Esophagus squamous epithelium (tissue), 5 donors: Measurements from ENCODE around the gene BRD1. TPM values are rescaled to one million over a fixed set of nuclear protein-coding genes. Genes with fewer than 3 reads are reported as not detected.

Experiments
- DNase-seq: peaks from one replicate; lab custom pipeline; 2025; lab: John Stamatoyannopoulos, UW
- H3K27ac ChIP-seq, 4 donors: fragments of 200-600 bp; sonication (generic); one replicate each; pipeline ENCODE4 v1.5.1; 2016 to 2019; ENCODE audit warnings: mild to moderate bottlenecking in 1 of 4
- H3K27me3 ChIP-seq, 4 donors: fragments of 200-600 bp; sonication (generic); 1 replicate in 3 of 4; 2 replicates in 1 of 4; pipeline versions ENCODE4 v1.5.1 to v1.6.0; 2017 to 2021; ENCODE audit warnings: antibody characterized with exemption in 1 of 4
- H3K36me3 ChIP-seq, 3 donors: fragments of 200-600 bp; sonication (generic); one replicate each; pipeline ENCODE4 v1.5.1; 2016 to 2019
- H3K4me1 ChIP-seq, 3 donors: fragments of 200-600 bp; sonication (generic); one replicate each; pipeline ENCODE4 v1.5.1; 2017 to 2019
- H3K4me3 ChIP-seq, 4 donors: fragments of 200-600 bp; sonication (generic); 1 replicate in 3 of 4; 2 replicates in 1 of 4; pipeline ENCODE4 v1.5.1; 2016 to 2019; ENCODE audit warnings: mild to moderate bottlenecking in 2 of 4, moderate library complexity in 1 of 4
- H3K9me3 ChIP-seq, 3 donors: fragments of 200-600 bp; sonication (generic); one replicate each; pipeline ENCODE4 v1.5.1; 2016 to 2019
- POLR2A ChIP-seq, 4 donors: fragments of 450-650 bp; IDR thresholded peaks; one replicate each; pipeline ENCODE4 v1.6.1; 2017; ENCODE audit warnings: antibody characterized with exemption in 4 of 4, mild to moderate bottlenecking in 4 of 4, moderate library complexity in 3 of 4
- WGBS, 2 donors: methylation state at CpG; one replicate each; pipeline ENCODE4 v1.1.5; 2018; 5-methylcytosine and 5-hydroxymethylcytosine counted together
- intact Hi-C: fragments of 100-400 bp; cut with DNase I; formaldehyde crosslinking; loops from one replicate; pipeline ENCODE4 v1.15.0; 2022
- total RNA-seq, 4 donors: library from RNA; depleted of rRNA; stranded (reverse); fragments of >200 nt; gene quantifications; one replicate each; pipeline ENCODE4 v1.1.0, GENCODE V29; 2016
- TF ChIP-seq, protein P1 (sequence below), 6 experiments: fragments of 450-650 bp in 4 of 6; fragments of 200-600 bp in 2 of 6; sonication (generic) in 2 of 6; IDR thresholded peaks; one replicate each; pipeline ENCODE4 v1.5.1; 2016 to 2019; ENCODE audit warnings: antibody characterized with exemption in 6 of 6, mild to moderate bottlenecking in 4 of 6, moderate library complexity in 4 of 6
- donor health status: DM: yes; HTN: yes; CAD: no.

Gene BRD1
- total RNA-seq, 4 donors from 2014 or later: 17.8 to 37.4 (median 29.9) TPM

GRCh38 chr22:49850021-49850911, 22.6 kb upstream of the BRD1 start:
- TF ChIP-seq, protein P1, sequence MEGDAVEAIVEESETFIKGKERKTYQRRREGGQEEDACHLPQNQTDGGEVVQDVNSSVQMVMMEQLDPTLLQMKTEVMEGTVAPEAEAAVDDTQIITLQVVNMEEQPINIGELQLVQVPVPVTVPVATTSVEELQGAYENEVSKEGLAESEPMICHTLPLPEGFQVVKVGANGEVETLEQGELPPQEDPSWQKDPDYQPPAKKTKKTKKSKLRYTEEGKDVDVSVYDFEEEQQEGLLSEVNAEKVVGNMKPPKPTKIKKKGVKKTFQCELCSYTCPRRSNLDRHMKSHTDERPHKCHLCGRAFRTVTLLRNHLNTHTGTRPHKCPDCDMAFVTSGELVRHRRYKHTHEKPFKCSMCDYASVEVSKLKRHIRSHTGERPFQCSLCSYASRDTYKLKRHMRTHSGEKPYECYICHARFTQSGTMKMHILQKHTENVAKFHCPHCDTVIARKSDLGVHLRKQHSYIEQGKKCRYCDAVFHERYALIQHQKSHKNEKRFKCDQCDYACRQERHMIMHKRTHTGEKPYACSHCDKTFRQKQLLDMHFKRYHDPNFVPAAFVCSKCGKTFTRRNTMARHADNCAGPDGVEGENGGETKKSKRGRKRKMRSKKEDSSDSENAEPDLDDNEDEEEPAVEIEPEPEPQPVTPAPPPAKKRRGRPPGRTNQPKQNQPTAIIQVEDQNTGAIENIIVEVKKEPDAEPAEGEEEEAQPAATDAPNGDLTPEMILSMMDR (IDR thresholded peaks at IDR 0.05): no peak
- no peak for TF ChIP-seq POLR2A (IDR thresholded peaks at IDR 0.05)
- Histone ChIP-seq H3K4me3 (peak overlapping the region in 2 of 4 donors; percentile 45 to 69), H3K36me3 (no peaks in the 10 kb centered on the region), H3K4me1 (peaks cover 29 to 43% (median 31%) of the 10 kb centered on the region in 3 donors), H3K27ac (no peak overlapping the region), H3K9me3 (no peaks in the 10 kb centered on the region), H3K27me3 (peaks cover 16 to 62% (median 23%) of the 10 kb centered on the region in 4 donors)
- intact Hi-C loops: no loop called here
- 61% methylated on average over 14 to 22 of the region's 31 CpGs for WGBS, 2 donors
- no peak for DNase-seq

DNA sequence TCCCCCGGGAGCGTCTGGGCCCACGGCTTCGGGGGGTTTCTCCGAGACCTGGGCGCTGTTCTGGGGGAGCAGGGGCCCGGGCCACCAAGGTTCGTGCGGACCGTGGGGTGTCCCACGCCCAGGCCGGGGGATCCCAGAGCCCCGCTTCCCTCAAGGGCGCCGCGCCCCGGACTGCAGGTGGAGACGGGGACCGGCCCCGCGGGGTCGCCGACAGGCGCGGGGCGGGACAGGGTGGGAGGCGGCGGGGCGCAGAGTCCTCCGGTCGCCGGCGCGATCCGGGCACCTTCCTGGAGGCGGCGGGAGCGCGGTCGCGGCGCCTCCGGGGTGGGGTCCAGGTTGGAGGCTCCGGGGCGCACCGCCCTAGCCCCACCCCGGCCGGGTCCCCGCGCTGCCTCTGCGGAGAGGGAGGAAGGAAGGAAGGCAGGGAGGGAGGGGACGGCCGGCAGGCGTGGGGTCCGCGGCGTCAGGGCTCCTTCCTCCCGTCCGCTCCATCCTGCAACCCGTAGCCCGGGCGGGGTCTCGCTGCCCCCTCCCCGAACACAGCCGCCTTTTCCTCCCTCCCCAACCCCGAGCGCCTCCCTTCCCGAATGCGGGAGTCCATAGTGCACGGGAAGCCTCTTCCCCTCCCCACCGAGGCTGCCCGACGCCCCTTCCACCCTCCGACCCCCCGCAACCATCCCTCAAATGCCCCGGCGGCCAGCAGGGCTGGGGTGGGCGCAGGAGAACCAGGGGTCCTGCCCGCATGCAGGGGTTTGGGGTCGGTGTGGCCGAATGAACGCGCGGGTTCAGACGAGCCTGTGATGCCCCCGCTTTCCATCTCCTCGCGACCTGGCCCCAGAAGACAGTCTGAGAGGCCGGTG, 21.7 kb upstream of the BRD1 start:
- DNase-seq: no peak
- intact Hi-C loops: no loop called here
- Histone ChIP-seq H3K36me3 (no peaks in the 10 kb centered on the region), H3K9me3 (no peaks in the 10 kb centered on the region), H3K4me1 (peaks cover 20 to 35% (median 24%) of the 10 kb centered on the region in 3 donors), H3K4me3 (peak overlapping the region; percentile 19 to 69 (median 42)), H3K27ac (no peak overlapping the region), H3K27me3 (peaks cover 16 to 67% (median 23%) of the 10 kb centered on the region in 4 donors)
- TF ChIP-seq, protein P1 (IDR thresholded peaks at IDR 0.05): no peak
- TF ChIP-seq POLR2A (IDR thresholded peaks at IDR 0.05): no peak
- WGBS, 2 donors: 0 to 21% methylated on average over 7 to 8 of the region's 89 CpGs

GRCh38 chr22:49848690-49849160, 21.1 kb upstream of the BRD1 start:
- DNase-seq: no peak
- H3K4me1 ChIP-seq: peaks cover 20 to 33% (median 24%) of the 10 kb centered on the region in 3 donors
- peak overlapping the region; percentile 19 to 69 (median 42) for H3K4me3 ChIP-seq
- intact Hi-C loops: no loop called here
- TF ChIP-seq POLR2A (IDR thresholded peaks at IDR 0.05): no peak
- TF ChIP-seq, protein P1 (IDR thresholded peaks at IDR 0.05): no peak
- no peaks in the 10 kb centered on the region for H3K36me3 ChIP-seq
- H3K27me3 ChIP-seq: peaks cover 16 to 67% (median 23%) of the 10 kb centered on the region in 4 donors
- no peaks in the 10 kb centered on the region for H3K9me3 ChIP-seq
- peak overlapping the region in 2 of 4 donors; percentile 21 to 29 for H3K27ac ChIP-seq
- 2% methylated on average over 8 of the region's 51 CpGs; no CpG with 5 or more reads in 1 of the 2 donors for WGBS, 2 donors

DNA sequence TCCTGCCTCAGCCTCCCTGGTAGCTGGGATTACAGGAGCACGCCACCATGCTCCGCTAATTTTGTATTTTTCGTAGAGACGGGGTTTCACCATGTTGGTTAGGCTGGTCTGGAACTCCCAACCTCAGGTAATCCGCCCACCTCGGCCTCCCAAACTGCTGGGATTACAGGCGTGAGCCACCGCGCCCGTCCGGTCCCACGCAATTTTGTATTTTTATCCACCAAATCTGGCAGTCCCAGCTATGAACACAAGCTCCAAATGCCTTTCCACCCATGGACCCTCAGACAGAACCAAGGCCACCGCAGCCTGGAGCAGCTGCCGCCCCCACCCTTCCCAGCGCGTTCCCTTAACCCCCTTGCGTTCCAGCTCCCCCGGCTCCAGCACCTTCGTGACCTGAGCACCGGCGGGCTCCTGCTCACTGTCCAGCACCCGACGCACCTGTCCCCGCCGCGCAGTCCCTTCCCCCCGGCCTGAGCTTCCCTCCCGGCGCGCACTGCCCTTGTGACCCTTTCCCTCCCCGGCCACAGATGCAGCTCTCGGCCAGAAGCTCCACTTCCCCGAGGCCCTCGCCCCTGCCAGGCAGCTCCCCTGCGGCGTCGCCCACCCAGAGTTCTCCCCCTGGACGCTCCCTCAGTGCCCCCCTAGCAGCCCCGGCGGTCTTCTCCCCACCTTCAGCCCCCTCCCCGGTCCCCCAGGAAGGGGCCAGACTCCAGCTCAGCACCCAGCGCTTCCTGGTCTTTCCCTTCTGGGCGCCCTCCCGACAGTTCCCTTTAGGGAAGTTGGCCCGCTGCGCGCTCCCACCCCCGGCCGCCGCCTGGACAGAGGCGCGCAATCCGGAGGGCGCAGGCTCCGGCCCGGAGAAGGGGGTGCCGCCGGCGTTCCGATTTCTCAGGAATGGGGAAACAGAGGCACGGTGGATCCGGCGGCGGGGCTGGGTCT, 20.3 kb upstream of the BRD1 start:
- WGBS, 2 donors: 42 to 57% methylated on average over 22 to 32 of the region's 64 CpGs
- no peaks in the 10 kb centered on the region for H3K9me3 ChIP-seq
- TF ChIP-seq, protein P1 (IDR thresholded peaks at IDR 0.05): no peak
- no peak for TF ChIP-seq POLR2A (IDR thresholded peaks at IDR 0.05)
- H3K27ac ChIP-seq: peak overlapping the region in 2 of 4 donors; percentile 21 to 29
- H3K4me3 ChIP-seq: peak overlapping the region; percentile 19 to 69 (median 42)
- no peaks in the 10 kb centered on the region for H3K36me3 ChIP-seq
- intact Hi-C loops: no loop called here
- peaks cover 20 to 31% (median 24%) of the 10 kb centered on the region in 3 donors for H3K4me1 ChIP-seq
- peaks cover 16 to 67% (median 23%) of the 10 kb centered on the region in 4 donors for H3K27me3 ChIP-seq
- DNase-seq: no peak
